ENCODE data around the gene BMP2K. TPM values are rescaled to one million over a fixed set of nuclear protein-coding genes. Genes with fewer than 3 reads are reported as not detected.

BMP2K gene
- total and polyA plus RNA-seq, 2 of the 8 experiments (the other 6 are each of a cell fraction or from before 2014, with no cell fraction given), result 15.6 to 24.1 TPM

GRCh38 chr4:78763251-78763650 lies 12.9 kb upstream of the BMP2K start:
- H2BK120ac ChIP-seq (replicated peaks; ENCODE audit: low read depth, low read length), result no peak overlapping the region
- H3K9me3 ChIP-seq (ENCODE audit: insufficient read depth in 2 of 2, low read depth in 1 of 2, low read length in 1 of 2), result no peaks in the 10 kb centered on the region
- H4K8ac ChIP-seq (ENCODE audit: extremely low read depth, insufficient read depth, low read length), result no peak overlapping the region
- H3K23me2 ChIP-seq (ENCODE audit: low read depth, low read length), result no peaks in the 10 kb centered on the region; the same call in 1 of the 2 replicates
- no peaks in the 10 kb centered on the region for H3K36me3 ChIP-seq (ENCODE audit: control insufficient read depth in 2 of 4, insufficient read depth in 4 of 4, low read length in 3 of 4)
- no peak overlapping the region for H4K5ac ChIP-seq (ENCODE audit: insufficient read length, low read depth, low read length)
- DNase-seq (ENCODE audit: low read depth in 1 of 2, low spot score in 2 of 2), result no peak
- no peaks in the 10 kb centered on the region for H4K20me1 ChIP-seq (replicated peaks in 1 of 2; ENCODE audit: control insufficient read depth in 1 of 2, insufficient read depth in 2 of 2, low read length in 2 of 2)
- WGBS, 2 experiments (ENCODE audit: extremely low coverage in 1 of 2, insufficient coverage in 1 of 2, insufficient read length in 1 of 2, insufficient replicate concordance in 2 of 2, low coverage in 1 of 2, low lambda C conversion rate in 2 of 2, missing lambda C conversion rate in 1 of 2), result 69% methylated on average over 1 of the region's 1 CpG; no CpG with 5 or more reads in 1 of the 2 experiments
- H2AK5ac ChIP-seq (ENCODE audit: low read depth, low read length), result no peak overlapping the region
- H3K4me3 ChIP-seq (ENCODE audit: extremely low read depth in 1 of 4, insufficient read depth in 2 of 4, low read depth in 3 of 4, low read length in 4 of 4), result no peak overlapping the region
- FAIRE-seq, result no peak
- ChIA-PET CTCF (ENCODE audit: partially characterized antibody) (no interaction called here), POLR2A (ENCODE audit: partially characterized antibody) (no interaction called here)
- no peak overlapping the region for H2BK12ac ChIP-seq (ENCODE audit: low read depth, low read length)
- H2BK20ac ChIP-seq (ENCODE audit: low read length), result no peak overlapping the region
- H3K18ac ChIP-seq (ENCODE audit: extremely low read depth, low read length), result no peak overlapping the region
- no peak overlapping the region for H3K14ac ChIP-seq (ENCODE audit: insufficient read length)
- no peak overlapping the region for H3K4me2 ChIP-seq (ENCODE audit: insufficient read depth in 1 of 2, low read depth in 2 of 2, low read length in 2 of 2)
- H3K79me2 ChIP-seq (ENCODE audit: control insufficient read depth in 1 of 2, insufficient read depth in 2 of 2, low read length in 2 of 2), result no peaks in the 10 kb centered on the region
- no peak overlapping the region for H4K91ac ChIP-seq (replicated peaks; ENCODE audit: insufficient read length, low read length)
- H3K56ac ChIP-seq (replicated peaks; ENCODE audit: insufficient read length, low read depth, low read length), result no peak overlapping the region
- H3K9ac ChIP-seq (replicated peaks in 1 of 4; ENCODE audit: extremely low read depth in 1 of 4, low read depth in 3 of 4, low read length in 3 of 4), result no peak overlapping the region
- no peaks in the 10 kb centered on the region for H3K27me3 ChIP-seq (replicated peaks in 1 of 4; ENCODE audit: control insufficient read depth in 3 of 4, extremely low read depth in 1 of 4, insufficient read depth in 3 of 4, low read length in 3 of 4)
- no peak overlapping the region for H2BK15ac ChIP-seq (ENCODE audit: low read length)
- no peak overlapping the region for H3K4ac ChIP-seq (replicated peaks; ENCODE audit: insufficient read length, low read depth, low read length)
- H3K4me1 ChIP-seq (replicated peaks in 1 of 4; ENCODE audit: control insufficient read depth in 3 of 4, insufficient read depth in 4 of 4, low read length in 3 of 4), result no peaks in the 10 kb centered on the region
- H2BK5ac ChIP-seq (ENCODE audit: low read depth, low read length), result no peak overlapping the region
- no peaks in the 10 kb centered on the region for H3K79me1 ChIP-seq (ENCODE audit: low read depth, low read length)
- H3K27ac ChIP-seq (ENCODE audit: low read depth, low read length), result no peak overlapping the region
- H2AFZ ChIP-seq (ENCODE audit: low read length), result no peak overlapping the region
- no peak overlapping the region for H3K23ac ChIP-seq (ENCODE audit: insufficient read length)
- TF ChIP-seq CHD2 (IDR thresholded peaks at IDR 0.05; ENCODE audit: low read length) (no peak), POLR2A (IDR thresholded peaks at IDR 0.05; ENCODE audit: control extremely low read depth in 1 of 2, low read depth in 2 of 2, low read length in 2 of 2) (no peak), YY1 (IDR thresholded peaks at IDR 0.05; ENCODE audit: low read depth, low read length) (no peak), CEBPB (IDR thresholded peaks at IDR 0.05; ENCODE audit: low read depth, low read length) (no peak), TAF7 (optimal IDR thresholded peaks at IDR 0.05; ENCODE audit: borderline replicate concordance, low read depth, low read length) (no peak), ASH2L (IDR thresholded peaks at IDR 0.05; ENCODE audit: low read length) (no peak), SIRT6 (IDR thresholded peaks at IDR 0.05; ENCODE audit: low read length) (no peak), TBP (IDR thresholded peaks at IDR 0.05; ENCODE audit: low read depth, low read length) (no peak), CTCF (IDR thresholded peaks at IDR 0.05; ENCODE audit: control extremely low read depth in 1 of 3, insufficient read depth in 1 of 3, low read depth in 1 of 3, low read length in 3 of 3) (no peak), RBBP5 (IDR thresholded peaks at IDR 0.05; ENCODE audit: borderline replicate concordance, low read depth, low read length) (no peak), SIN3A (conservative IDR thresholded peaks at IDR 0.05 in 1 of 2, IDR thresholded peaks at IDR 0.05 in 1 of 2; ENCODE audit: low read depth in 1 of 2, low read length in 2 of 2) (no peak), EGR1 (IDR thresholded peaks at IDR 0.05; ENCODE audit: borderline replicate concordance, low read depth, low read length) (no peak), CBX5 (IDR thresholded peaks at IDR 0.05; ENCODE audit: low read depth, low read length) (no peak), ZNF274 (IDR thresholded peaks at IDR 0.05; ENCODE audit: borderline replicate concordance, extremely low read depth, low read length) (no peak)
